ENCODE data around the gene SNRNP40.
A peak's percentile ranks its signal among the peaks of the same experiment; 100 is the strongest.

The SNRNP40 gene

GRCh38 chr1:31234123-31234708 lies 62.4 kb downstream of the SNRNP40 start:
- peak in 1 of 58 donors; percentile 19 for DNase-seq

GRCh38 chr1:31232689-31233088 lies 63.9 kb downstream of the SNRNP40 start:
- DNase-seq: no peak

GRCh38 chr1:31231802-31232201 lies 64.8 kb downstream of the SNRNP40 start:
- DNase-seq: no peak

GRCh38 chr1:31230378-31230777 lies 66.2 kb downstream of the SNRNP40 start:
- no peak for DNase-seq

- no peak for DNase-seq
Measured at GRCh38 chr1:31228986-31229385, 67.6 kb downstream of the SNRNP40 start.

GRCh38 chr1:31227891-31228568 lies 68.6 kb downstream of the SNRNP40 start:
- peak in 46 of 58 donors; percentile 8 to 80 (median 40) for DNase-seq

GRCh38 chr1:31224068-31224467 lies 72.5 kb downstream of the SNRNP40 start:
- no peak for DNase-seq

GRCh38 chr1:31222176-31222575 lies 74.4 kb downstream of the SNRNP40 start:
- DNase-seq: no peak

- peak in 1 of 58 donors; percentile 20 for DNase-seq
Measured at GRCh38 chr1:31221072-31221471, 75.5 kb downstream of the SNRNP40 start.

- no peak for DNase-seq
Measured at GRCh38 chr1:31219489-31219888, 77.1 kb downstream of the SNRNP40 start.

GRCh38 chr1:31218705-31219104 lies 77.9 kb downstream of the SNRNP40 start:
- DNase-seq: peak in 36 of 58 donors; percentile 18 to 84 (median 55)

GRCh38 chr1:31216016-31216415 lies 80.6 kb downstream of the SNRNP40 start:
- peak in 12 of 58 donors; percentile 8 to 53 (median 25) for DNase-seq

- DNase-seq: no peak
Measured at GRCh38 chr1:31215065-31215570, 81.5 kb downstream of the SNRNP40 start.

- DNase-seq: no peak
Measured at GRCh38 chr1:31214316-31215064, 82.1 kb downstream of the SNRNP40 start.
